ENCODE measurements around the gene SESN1.

Gene SESN1

GRCh38 chr6:109083657-109084056, 11.0 kb downstream of the SESN1 start:
- TF ChIP-seq CTCF (IDR thresholded peaks at IDR 0.05), result no peak

- TF ChIP-seq CTCF (IDR thresholded peaks at IDR 0.05), result no peak
These were observed 12.5 kb downstream of the SESN1 start for GRCh38 chr6:109082188-109082577.

- no peak for TF ChIP-seq CTCF (IDR thresholded peaks at IDR 0.05)
These were observed 13.0 kb downstream of the SESN1 start for GRCh38 chr6:109081516-109082187.

DNA sequence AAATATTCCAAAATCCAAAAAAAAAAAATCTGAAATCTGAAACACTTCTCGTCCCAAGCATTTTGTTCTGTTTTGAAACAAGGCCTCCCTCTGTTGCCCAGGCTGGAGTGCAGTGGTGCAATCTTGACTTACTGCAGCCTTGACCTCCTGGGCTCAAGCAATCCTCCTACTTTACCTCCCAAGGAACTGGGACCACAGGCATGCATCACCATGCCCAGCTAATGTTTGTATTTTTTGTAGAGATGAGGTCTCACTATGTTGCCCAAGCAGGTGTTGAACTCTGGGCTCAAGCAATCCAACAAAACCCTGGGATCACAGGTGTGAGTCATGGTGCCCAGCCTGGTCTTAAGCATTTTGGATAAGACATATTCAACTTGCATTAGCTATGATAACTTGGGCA, 13.6 kb downstream of the SESN1 start:
- TF ChIP-seq CTCF (IDR thresholded peaks at IDR 0.05), result no peak

GRCh38 chr6:109079981-109080380, 14.7 kb downstream of the SESN1 start:
- no peak for TF ChIP-seq CTCF (IDR thresholded peaks at IDR 0.05)

DNA sequence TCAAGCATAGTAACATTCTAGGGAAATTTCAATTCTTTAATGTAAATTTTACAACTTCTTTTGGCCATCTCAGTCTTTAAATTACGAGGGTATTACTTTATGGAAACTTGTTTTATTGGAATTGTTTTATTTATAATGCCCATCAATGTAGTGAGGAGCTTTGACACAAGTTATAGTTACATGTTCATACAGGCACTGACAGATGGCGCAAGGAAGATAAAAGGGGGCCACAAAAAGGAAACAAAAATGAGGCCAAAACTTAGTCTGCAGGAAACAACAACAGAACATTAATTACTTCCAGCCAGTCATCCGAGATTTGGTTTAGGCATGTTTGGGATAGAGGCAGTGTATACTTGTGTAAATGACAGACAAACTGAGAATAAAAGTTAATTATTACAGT, 18.3 kb downstream of the SESN1 start:
- TF ChIP-seq CTCF (IDR thresholded peaks at IDR 0.05), result no peak

DNA sequence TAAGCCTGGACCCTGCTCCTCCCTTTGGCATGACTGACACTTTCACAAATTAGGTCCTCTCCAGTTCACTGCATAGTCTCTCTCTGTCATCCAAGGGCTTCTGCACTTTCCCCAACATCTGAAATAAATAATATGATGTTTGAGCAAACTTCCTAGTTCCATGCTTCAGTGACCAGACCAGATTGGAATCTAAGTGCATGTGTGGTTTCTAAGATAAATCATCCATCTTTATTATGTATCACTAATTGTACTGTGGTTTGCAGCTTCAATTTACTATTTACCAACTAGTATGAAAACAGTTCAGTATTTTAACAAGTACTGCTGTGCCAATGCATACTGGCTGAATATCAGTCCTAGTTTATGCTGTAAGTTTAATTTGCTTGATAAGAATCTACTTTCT, 18.7 kb downstream of the SESN1 start:
- TF ChIP-seq CTCF (IDR thresholded peaks at IDR 0.05), result no peak

- TF ChIP-seq CTCF (IDR thresholded peaks at IDR 0.05), result no peak
These were observed 20.6 kb downstream of the SESN1 start for GRCh38 chr6:109074133-109074415.
